ENCODE measurements around the gene SNAPC3. TPM values are rescaled to one million over a fixed set of nuclear protein-coding genes. Genes with fewer than 3 reads are reported as not detected.

Gene SNAPC3
- total RNA-seq, 1 experiment from 2014 or later: 33.5 TPM

GRCh38 chr9:15505921-15506320, 83.2 kb downstream of the SNAPC3 start (continued):
- no peak for TF ChIP-seq ARID4B (CRISPR knock-in tag; IDR thresholded peaks at IDR 0.05; ENCODE audit: borderline replicate concordance)
- TF ChIP-seq PREB (CRISPR knock-in tag; IDR thresholded peaks at IDR 0.05; ENCODE audit: borderline replicate concordance): no peak

- Mint-ChIP-seq H3K36me3 (peaks cover 48% of the 10 kb centered on the region), H3K27me3 (ENCODE audit: low read depth) (no peaks in the 10 kb centered on the region), H3K4me1 (peaks cover 60% of the 10 kb centered on the region), H3K4me3 (peak overlapping the region; percentile 93), H3K27ac (peak overlapping the region; percentile 93), H3K9me3 (no peaks in the 10 kb centered on the region)
- ATAC-seq (peak; percentile 21), DNase-seq (ENCODE audit: low spot score) (peak; percentile 68)
- ChIA-PET CTCF (interaction anchor here (1.6 to 3.6 kb wide), 3 partner anchors 23 to 96 kb away, joined by 3 to 30 read pairs (median 12); partner anchors contain the start of gene CCDC171), POLR2A (interaction anchor here (0.6 to 2.5 kb wide), 7 partner anchors 10 to 108 kb away, joined by 3 to 36 read pairs (median 4); partner anchors contain the start of gene CCDC171)
- TF ChIP-seq ZNF232 (CRISPR knock-in tag; IDR thresholded peaks at IDR 0.05) (0 out of 2 replicates have a peak, but pooled peaks have one; percentile 28), FOXP1 (CRISPR knock-in tag; IDR thresholded peaks at IDR 0.05; ENCODE audit: borderline replicate concordance) (no peak), ATF1 (CRISPR knock-in tag; IDR thresholded peaks at IDR 0.05) (0 out of 2 replicates have a peak, but pooled peaks have one; percentile 10), ZNF263 (CRISPR knock-in tag; IDR thresholded peaks at IDR 0.05; ENCODE audit: low read depth) (peak; percentile 53), ZNF219 (CRISPR knock-in tag; IDR thresholded peaks at IDR 0.05; ENCODE audit: borderline replicate concordance) (0 out of 2 replicates have a peak, but pooled peaks have one; percentile 44), CREM (CRISPR knock-in tag; IDR thresholded peaks at IDR 0.05) (no peak), KAT7 (CRISPR knock-in tag; IDR thresholded peaks at IDR 0.05; ENCODE audit: borderline replicate concordance) (no peak)
Observed at GRCh38 chr9:15509931-15510788, 87.5 kb downstream of the SNAPC3 start.

- DNase-seq (ENCODE audit: low spot score) (peak; percentile 78), ATAC-seq (peak; percentile 50)
- CTCF ChIA-PET: interaction anchor here (1.6 to 3.6 kb wide), 4 partner anchors 22 to 95 kb away, joined by 3 to 30 read pairs (median 8); partner anchors contain the start of gene CCDC171
- Mint-ChIP-seq H3K27me3 (ENCODE audit: low read depth) (no peaks in the 10 kb centered on the region), H3K27ac (peak within 1 kb of the TSS; percentile 100), H3K36me3 (peaks cover 40% of the 10 kb centered on the region), H3K4me3 (peak within 1 kb of the TSS; percentile 93), H3K4me1 (peaks cover 60% of the 10 kb centered on the region), H3K9me3 (no peaks in the 10 kb centered on the region; the same call in 1 of the 2 replicates)
- POLR2A ChIA-PET: interaction anchor here (0.5 to 2.5 kb wide), 9 partner anchors 10 to 1534 kb away, joined by 3 to 36 read pairs (median 3); partner anchors contain the start of gene CCDC171
- peak; percentile 12; the same call in 1 of the 2 replicates for TF ChIP-seq ZNF416 (CRISPR knock-in tag; IDR thresholded peaks at IDR 0.05)
- TF ChIP-seq ZBTB21 (CRISPR knock-in tag; IDR thresholded peaks at IDR 0.05; ENCODE audit: borderline replicate concordance): peak; percentile 16; the same call in 1 of the 2 replicates
- 0 out of 2 replicates have a peak, but pooled peaks have one; percentile 30 for TF ChIP-seq RELA (CRISPR knock-in tag; IDR thresholded peaks at IDR 0.05; ENCODE audit: borderline replicate concordance)
- peak; percentile 84 for TF ChIP-seq JUN (CRISPR knock-in tag; IDR thresholded peaks at IDR 0.05)
- 0 out of 2 replicates have a peak, but pooled peaks have one; percentile 48 for TF ChIP-seq SMAD4 (CRISPR knock-in tag; IDR thresholded peaks at IDR 0.05)
- TF ChIP-seq ZNF317 (CRISPR knock-in tag; IDR thresholded peaks at IDR 0.05; ENCODE audit: borderline replicate concordance, low read depth): no peak
- TF ChIP-seq KAT7 (CRISPR knock-in tag; IDR thresholded peaks at IDR 0.05; ENCODE audit: borderline replicate concordance): 0 out of 2 replicates have a peak, but pooled peaks have one; percentile 65
- TF ChIP-seq TEAD1 (CRISPR knock-in tag; IDR thresholded peaks at IDR 0.05): no peak
- no peak for TF ChIP-seq IRF2 (CRISPR knock-in tag; IDR thresholded peaks at IDR 0.05; ENCODE audit: borderline replicate concordance, low read depth)
- no peak for TF ChIP-seq GRHL2 (CRISPR knock-in tag; IDR thresholded peaks at IDR 0.05; ENCODE audit: insufficient replicate concordance, severe bottlenecking)
- TF ChIP-seq ATF2 (CRISPR knock-in tag; IDR thresholded peaks at IDR 0.05; ENCODE audit: borderline replicate concordance, low read depth): no peak
- TF ChIP-seq FOXJ3 (CRISPR knock-in tag; IDR thresholded peaks at IDR 0.05; ENCODE audit: borderline replicate concordance): no peak
- peak; percentile 94 for TF ChIP-seq E2F5 (CRISPR knock-in tag; IDR thresholded peaks at IDR 0.05)
Observed at GRCh38 chr9:15510789-15511575, 88.3 kb downstream of the SNAPC3 start, which contains the start of gene PSIP1. TSS of gene PSIP1 (minus strand) at chr9:15510970. CDS start at chr9:15510188, 782 bp downstream.
